HG03457 (cell line): ENCODE results near the gene P2RY6.

Experiments used
- ATAC-seq: cut with Tn5 transposase; IDR thresholded peaks from one replicate; pipeline ENCODE4 v1.9.1; 2021; ENCODE audit warnings: moderate number of reproducible peaks; ENCODE audit not compliant: unreplicated experiment

The P2RY6 gene

GRCh38 chr11:73295241-73295995 is 23.3 kb downstream of the P2RY6 start:
- no peak for ATAC-seq

- no peak for ATAC-seq
Measured at GRCh38 chr11:73295996-73296318, 23.8 kb downstream of the P2RY6 start.

GRCh38 chr11:73296501-73297230 is 24.5 kb downstream of the P2RY6 start:
- ATAC-seq, result no peak

- no peak for ATAC-seq
Measured at GRCh38 chr11:73297231-73297590, 25.1 kb downstream of the P2RY6 start.

- no peak for ATAC-seq
Measured at GRCh38 chr11:73297702-73298101, 25.6 kb downstream of the P2RY6 start.

- no peak for ATAC-seq
Measured at GRCh38 chr11:73298233-73298632, 26.1 kb downstream of the P2RY6 start.

GRCh38 chr11:73299751-73300150 is 27.6 kb downstream of the P2RY6 start:
- no peak for ATAC-seq

GRCh38 chr11:73306069-73306841 is 34.1 kb downstream of the P2RY6 start:
- ATAC-seq, result no peak

GRCh38 chr11:73306977-73307322 is 34.8 kb downstream of the P2RY6 start:
- no peak for ATAC-seq

GRCh38 chr11:73307323-73308002 is 35.3 kb downstream of the P2RY6 start:
- peak; percentile 58 for ATAC-seq

GRCh38 chr11:73308003-73308960 is 36.1 kb downstream of the P2RY6 start, which contains the start of gene ARHGEF17:
Gene ARHGEF17 (plus strand): TSS chr11:73308276. CDS start chr11:73308639, 363 bp downstream.
- peak; percentile 12 for ATAC-seq

GRCh38 chr11:73308961-73309919 is 37.1 kb downstream of the P2RY6 start:
- ATAC-seq, result no peak

- no peak for ATAC-seq
Measured at GRCh38 chr11:73310076-73310475, 37.9 kb downstream of the P2RY6 start.

GRCh38 chr11:73310661-73311393 is 38.7 kb downstream of the P2RY6 start:
- no peak for ATAC-seq

- ATAC-seq, result no peak
Measured at GRCh38 chr11:73311394-73311869, 39.3 kb downstream of the P2RY6 start.

GRCh38 chr11:73312036-73312435 is 39.9 kb downstream of the P2RY6 start:
- ATAC-seq, result no peak

GRCh38 chr11:73312851-73313327 is 40.8 kb downstream of the P2RY6 start:
- no peak for ATAC-seq

- ATAC-seq, result no peak
Measured at GRCh38 chr11:73313652-73314051, 41.5 kb downstream of the P2RY6 start.
